NCI-H345 treated with DMSO at 0.1 percent for 48 hours (cell line): ENCODE measurements around the gene ECE1.
"Not testable (repeated sequence)": the region's sequence is repeated elsewhere in the genome, so short reads cannot be mapped to it uniquely, and the experiment has no call there.

ENCODE experiments used
- DNase-seq: peaks from one replicate; lab custom pipeline; 2025; ENCODE audit not compliant: unreplicated experiment; lab: John Stamatoyannopoulos, UW

The ECE1 gene

DNA sequence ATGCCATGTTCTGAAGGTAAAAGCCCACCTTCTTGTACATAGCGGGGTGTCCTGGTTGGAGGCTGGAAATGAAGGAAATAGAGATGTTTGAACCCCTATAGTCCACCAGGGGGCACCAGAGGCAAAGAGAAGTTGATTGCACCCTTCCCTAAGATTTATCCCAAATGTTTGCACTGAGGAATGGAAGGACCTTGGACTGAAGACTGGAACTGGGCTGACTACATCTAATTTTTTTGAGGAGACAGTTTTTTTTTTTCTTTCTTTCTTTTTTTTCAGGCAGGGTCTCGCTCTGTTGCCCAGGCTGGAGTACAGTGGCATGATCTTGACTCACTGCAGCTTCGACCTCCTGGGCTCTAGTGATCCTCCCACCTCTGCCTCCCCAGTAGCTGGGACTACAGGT lies 58.2 kb downstream of the ECE1 start:
- DNase-seq = peak; percentile 4

DNA sequence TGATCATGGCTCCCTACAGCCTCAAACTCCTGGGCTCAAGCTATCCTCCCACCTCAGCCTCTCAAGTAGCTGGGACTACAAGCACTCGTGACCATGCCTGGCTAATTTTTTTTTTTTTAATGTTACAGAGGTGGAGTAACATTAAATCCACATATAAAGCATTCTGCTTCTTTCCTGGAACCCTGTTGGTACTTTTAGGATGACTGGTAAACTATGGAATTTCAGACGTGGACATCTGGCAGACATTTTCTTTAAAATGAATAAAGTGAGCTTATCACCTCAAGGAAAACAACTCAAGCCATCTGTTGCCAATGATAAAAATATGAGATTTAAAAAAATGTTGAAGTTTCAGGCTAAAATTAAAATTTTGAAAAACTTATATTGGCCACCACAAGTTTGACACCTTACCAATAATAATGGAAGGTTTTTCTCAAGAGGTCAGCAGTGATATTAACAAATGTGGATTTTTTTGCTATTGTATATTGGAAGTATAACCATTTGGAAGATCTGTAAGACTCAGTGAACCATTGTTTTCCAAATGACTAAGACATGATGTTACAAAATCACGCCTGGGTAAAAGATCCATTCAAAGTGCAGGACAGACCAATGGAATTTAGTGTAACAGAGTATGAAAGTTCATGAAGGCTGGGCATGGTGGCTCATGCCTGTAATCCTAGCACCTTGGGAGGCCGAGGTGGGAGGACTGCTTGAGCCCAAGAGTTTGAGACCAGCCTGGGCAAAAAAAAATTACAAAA lies 60.8 kb downstream of the ECE1 start:
- DNase-seq = no peak

DNA sequence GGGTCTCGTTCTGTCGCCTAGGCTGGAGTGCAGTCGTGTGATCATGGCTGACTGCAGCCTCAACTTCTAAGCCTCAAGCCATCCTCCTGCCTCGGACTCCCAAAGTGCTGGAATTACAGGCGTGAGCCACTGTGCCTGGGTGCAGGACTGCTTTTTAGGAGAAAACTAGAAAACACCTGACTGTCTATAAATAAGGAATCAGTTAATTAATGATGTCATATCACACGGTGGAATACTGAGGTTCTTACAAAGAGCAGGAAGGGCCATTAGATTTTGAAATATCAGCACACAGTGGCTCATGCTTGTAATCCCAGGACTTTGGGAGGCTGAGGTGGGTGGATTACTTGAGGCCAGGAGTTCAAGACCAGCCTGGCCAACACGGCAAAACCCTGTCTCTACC lies 62.0 kb downstream of the ECE1 start:
- DNase-seq = not testable (repeated sequence)

DNA sequence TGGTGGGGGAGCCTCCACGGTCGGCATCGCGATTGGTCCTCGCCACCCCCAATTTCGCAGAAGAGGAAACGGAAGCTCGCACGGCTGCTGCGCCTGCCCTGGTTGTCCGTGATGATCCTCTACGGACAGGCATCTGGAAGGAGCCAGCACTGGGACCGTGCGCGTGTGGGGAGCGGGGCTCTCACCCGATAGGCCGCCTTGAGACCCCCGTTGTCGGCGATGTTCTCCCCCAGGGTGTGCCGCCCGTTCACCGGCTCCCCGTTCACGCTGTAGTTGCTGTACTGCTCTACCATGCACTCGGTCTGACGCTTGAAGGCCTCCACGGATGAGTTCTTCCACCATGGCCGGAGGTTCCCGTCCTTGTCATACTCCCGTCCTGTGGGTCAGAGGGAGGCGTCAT lies 65.2 kb downstream of the ECE1 start:
- no peak for DNase-seq

DNA sequence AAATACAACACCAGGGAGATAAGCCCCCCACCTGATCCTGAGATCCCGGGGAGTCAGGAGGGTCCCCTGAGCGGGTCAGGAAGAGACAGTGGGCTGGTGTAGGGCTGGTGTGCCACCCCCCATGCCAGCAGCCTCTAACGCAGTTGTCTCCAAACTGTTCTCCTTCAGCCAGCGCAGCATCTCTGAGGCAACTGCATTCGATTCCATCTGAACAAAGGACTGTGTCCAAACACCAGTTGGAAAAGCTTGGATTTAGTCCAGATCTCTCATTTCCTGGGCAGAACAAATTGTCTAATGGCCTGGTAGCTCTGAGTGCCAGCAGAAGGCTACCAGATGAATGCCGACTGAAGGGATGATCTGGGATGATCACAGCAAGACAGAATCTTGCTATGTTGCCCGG lies 69.4 kb downstream of the ECE1 start:
- no peak for DNase-seq

DNA sequence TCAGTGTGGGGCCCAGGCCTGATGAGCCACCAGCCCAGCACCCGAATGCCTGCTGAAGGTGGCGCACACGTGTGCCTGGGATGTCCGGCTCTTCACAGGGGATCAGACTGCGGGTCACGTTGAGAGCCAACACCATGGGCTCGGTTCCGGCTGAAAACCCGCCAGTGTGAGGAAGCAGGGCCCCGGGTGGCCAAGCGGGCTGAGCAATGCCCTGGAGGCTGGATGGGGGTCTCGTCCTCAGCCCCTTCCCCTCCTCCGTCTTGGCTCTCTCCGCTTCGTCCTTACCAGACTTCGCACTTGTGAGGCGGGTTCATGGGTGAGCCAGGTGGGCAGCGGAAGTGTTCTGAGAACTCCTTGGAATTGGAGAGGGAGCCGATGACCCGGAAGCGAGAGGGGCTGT lies 70.6 kb downstream of the ECE1 start:
- no peak for DNase-seq

DNA sequence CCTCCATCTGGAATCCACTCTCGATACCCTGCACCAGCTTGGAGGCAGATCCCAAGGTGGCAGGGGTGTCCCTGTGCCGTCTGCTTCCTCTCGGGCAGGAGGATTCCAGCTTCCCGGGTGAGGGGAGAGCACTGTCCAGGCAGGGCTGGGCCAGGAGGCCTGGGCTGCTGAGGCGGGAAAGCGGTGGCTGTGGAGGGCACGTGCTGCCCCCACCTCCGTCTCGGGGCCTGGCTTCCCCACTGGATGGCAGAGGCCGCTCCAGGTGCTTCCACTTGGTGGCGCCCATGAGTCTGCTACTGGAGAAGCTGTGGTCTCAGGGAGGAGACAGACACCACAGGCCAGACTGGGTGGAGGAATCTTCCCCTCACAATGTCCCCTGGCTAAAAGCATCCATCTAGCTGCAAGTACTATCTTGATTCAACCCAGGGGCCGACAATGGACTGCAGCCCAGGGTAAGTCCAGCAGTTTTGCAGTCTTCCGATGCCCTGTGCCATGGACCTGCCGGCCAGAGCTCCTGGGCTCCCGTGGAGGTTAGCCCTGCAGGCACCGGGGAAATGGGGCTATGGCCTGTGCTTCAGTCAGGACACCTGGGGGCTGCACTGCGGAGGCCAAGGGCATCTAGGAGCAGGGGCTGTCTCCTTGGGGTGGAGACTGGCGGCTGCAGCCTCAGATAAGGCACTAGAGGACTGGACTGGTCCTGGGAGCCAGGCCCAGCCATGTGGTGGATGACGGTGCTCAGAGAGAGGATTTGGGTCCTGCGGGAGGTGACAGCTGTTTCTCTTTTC lies 72.3 kb downstream of the ECE1 start:
- no peak for DNase-seq

DNA sequence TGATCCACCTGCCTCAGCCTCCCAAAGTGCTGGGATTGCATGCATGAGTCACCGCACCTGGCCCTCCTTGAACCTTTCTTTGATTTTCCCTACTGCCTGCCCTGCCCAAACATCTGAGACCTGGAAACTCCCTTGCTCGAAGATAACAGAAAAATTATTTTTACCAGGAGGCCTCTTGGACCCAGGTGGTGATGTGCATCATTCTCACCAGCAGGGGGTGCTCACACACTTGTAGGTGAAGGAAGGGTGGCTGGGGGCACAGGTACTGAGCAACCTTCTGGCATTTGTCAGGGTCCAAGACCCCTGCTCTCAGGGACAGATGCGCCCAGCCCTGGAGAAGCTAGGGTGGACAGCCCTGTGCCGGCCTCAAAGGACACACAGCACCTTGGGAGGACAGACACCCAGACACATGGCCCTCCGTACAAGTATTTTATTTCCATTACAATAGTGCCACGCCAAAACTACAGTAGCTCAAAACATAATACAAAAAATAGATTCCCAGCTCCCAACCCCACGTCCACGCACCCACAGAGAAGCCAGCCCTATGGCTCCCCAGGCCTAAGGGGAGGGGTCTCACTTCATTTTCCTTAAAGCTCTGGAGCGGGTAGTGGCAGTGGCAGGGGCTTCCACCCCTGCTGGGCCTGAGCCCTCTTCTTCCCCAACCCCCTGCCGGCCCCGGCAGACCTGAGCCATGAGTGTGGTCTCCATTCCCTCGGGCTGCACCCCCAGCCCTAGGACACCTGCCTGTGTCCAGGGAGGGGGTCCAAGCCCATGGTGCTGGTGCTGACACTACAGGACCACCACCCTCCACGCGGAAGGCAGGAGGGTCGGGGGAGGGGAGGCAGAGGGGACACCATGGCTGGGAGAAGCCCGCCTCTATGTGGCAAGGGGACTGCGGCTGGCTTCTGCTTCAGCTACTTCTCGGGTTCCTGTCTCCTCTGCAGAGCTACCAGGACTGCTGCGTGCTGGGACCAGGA lies 73.1 kb downstream of the ECE1 start:
- DNase-seq = peak; percentile 10

DNA sequence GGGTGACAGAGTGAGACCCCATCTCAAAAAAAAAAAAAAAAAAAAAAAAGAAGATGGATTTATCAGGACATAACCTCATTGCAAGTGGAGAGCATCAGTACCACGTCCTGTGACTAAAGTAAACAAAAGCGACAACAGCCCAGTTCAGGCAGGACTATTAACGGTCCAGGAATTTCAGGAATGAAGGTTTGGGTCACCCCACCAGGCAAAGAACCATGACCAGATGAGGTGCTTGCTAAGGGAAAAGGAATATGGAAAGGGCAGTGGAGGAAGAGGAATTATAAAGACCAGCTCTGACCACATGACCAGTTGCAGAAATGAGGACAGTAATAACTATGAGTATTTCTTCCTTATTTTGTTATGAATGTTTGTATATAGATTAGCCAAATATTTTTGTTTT lies 78.1 kb downstream of the ECE1 start:
- no peak for DNase-seq

DNA sequence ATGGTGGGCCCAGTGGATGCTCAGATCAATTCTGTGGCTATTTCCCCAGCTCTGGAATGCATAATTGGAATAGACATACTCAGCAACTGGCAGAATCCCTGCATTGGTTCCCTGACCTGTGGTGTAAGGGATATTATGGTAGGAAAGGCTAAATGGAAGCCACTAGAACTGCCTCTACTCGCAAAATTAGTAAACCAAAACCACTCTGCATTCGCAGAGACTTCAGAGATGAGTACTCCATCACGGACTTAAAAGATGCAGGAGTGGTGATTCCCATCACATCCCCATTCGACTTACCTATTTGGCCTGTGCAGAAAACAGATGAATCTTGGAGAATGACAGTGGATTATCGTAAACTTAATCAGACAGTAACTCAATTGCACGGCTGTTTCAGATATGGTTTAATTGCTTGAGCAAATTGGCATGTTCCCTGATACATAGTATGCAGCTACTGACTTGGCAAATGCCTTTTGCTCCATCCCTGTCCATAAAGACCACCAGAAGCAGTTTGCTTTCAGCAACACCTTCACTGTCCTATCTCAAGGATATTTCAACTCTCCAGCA lies 82.0 kb downstream of the ECE1 start:
- not testable (repeated sequence) for DNase-seq

DNA sequence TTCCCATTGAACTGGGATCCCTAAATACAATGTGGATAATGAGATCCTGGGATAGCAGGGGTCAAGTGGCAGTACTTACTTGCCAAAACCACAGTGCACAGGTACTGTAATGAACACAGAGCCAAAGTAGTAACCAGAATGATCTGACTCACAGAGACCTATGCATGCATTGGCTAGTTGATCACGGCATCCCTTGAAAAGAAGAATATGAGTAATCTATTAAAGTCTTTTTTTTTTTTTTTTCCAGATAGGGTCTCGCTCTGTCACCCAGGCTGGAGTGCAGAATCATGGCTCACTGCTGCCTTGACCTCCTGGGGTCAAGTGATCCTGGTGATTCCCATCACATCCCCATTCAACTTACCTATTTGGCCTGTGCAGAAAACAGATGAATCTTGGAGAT lies 84.1 kb downstream of the ECE1 start:
- DNase-seq = no peak

DNA sequence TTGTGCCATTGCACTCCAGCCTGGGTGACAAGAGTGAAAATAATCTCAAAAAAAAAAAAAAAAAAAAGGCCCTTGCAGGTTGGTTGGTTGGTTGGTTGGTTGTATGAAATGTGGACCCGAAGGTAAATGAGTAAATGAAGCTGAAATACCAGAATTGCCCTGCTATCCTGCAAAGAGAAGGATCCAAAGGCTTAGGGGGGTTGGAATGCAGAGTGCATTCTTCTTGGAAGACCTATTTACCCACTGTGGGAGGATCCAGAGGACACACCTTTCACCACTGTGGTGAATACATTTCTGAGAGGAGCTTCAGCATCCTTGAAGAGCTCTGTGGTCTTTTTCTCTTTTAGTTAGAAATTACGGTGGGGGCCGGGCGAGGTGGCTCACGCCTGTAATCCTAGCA lies 84.8 kb downstream of the ECE1 start:
- no peak for DNase-seq

DNA sequence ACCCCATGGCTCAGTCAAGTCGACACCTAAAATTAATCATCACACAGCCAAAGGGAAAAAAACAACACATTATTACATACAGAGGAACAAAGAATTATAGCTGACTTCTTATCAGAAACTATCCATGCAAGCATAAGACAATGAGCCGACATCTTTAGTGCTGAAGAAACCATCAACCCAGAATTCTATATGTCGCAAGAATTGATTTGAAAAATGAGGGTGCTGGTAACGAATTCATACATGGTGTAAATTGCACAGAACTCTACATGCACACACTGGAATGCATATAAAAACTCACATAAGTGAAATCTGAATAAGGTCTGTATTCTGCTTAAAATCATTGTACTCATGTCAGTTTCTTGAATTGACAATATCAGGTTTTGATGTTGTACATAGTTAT lies 88.6 kb downstream of the ECE1 start:
- DNase-seq = no peak

DNA sequence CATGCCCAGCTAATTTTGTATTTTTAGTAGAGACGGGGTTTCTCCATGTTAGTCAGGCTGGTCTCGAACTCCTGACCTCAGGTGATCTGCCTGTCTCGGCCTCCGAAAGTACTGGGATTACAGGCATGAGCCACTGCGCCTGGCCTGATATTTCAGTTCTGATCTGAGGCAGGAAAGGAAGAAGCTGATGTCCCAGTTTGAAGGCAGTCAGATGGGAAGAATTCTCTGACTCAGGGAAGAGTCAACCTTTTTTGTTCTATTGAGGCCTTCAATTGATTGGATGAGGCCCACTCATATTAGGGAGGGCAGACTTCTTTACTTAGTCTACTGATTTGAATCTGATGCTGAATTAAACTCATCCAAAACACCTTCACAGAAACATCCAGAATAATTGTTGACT lies 89.0 kb downstream of the ECE1 start:
- not testable (repeated sequence) for DNase-seq

DNA sequence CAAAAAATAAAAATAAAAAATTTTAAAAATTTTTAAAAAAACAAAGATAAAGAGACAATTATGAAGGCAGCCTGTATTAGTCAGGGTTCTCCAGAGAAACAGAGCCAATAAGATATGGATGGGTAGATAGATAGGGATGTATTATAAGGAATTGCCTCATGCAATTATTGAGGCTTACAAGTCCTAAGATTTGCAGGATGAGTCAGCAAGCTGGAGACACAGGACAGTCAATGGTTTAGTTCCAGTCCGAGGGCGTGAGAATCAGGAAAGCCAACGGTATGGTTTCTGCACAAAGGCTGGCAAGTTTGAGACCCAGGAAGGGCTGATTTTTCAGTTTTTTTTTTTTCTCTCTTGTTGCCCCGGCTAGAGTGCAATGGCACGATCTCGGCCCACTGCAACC lies 89.5 kb downstream of the ECE1 start:
- no peak for DNase-seq

DNA sequence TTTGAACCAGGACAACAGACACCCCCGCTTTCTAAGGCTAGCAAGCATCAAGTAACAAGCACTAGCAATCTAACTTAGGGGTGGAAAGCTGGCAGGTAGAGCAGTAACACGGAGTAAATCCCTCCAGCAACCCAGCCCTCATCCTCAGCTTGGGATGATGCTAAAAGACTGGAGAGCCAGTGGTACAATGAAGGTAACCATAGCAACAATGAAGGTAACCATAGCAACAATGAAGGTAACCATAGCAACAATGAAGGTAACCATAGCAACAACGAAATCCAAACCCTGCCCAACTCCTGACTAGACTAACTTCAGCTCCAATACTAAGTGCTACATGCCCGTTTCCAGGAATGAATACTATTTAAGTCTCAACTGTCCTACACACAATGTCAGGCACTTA lies 91.3 kb downstream of the ECE1 start:
- no peak for DNase-seq

DNA sequence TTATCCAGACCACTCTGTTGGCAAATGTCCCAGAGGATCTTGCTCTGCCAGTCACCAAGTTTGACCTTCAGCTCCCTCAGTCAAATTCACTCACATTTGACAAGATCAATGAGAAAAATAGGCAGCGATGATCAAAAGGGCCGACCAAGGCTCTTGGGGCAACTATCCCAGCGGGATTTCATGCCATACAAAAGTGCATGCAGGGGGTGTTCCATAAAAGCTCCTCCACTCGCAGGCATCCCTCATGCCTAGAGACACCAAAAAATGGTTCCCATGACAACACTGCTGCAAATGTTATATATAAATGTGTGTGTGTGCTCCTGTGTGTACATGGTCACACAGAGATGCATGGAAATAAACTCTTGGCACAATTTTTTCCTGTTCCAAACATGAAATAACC lies 97.4 kb downstream of the ECE1 start:
- no peak for DNase-seq

DNA sequence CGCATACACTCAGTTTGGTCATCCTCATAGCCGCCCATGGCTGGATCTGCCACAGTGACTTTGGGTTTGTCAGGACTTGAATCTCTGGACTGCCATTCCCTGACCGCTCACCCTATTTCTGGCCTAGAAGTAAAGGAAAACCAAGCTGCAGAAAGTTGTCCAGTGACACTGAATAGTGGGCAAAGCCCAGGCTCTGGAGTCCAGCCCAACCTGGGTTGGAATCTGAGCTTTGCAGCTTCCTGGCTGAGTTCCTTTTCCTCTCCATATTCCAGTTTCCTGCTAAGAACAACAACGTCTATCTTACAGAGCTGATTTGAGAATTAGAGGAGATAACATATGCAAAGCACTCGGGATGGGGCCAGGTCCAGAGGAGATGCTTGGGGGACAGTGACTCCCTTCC lies 98.0 kb downstream of the ECE1 start:
- DNase-seq = no peak

DNA sequence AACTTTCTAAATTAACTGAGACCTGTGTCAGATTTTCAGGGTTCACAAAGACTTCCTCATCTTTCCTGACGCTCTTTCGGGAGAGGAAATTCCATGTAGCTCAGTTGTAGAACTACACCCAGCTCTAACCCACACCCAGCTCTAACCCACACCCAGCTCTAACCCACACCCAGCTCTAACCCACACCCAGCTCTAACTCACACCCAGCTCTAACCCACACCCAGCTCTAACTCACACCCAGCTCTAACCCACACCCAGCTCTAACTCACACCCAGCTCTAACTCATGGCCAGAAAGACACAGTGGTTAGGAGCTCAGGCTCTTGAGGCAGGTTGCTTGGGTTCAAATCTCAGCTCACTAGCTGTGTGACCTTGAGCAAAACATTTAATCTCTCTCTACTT lies 99.5 kb downstream of the ECE1 start:
- not testable (repeated sequence) for DNase-seq

DNA sequence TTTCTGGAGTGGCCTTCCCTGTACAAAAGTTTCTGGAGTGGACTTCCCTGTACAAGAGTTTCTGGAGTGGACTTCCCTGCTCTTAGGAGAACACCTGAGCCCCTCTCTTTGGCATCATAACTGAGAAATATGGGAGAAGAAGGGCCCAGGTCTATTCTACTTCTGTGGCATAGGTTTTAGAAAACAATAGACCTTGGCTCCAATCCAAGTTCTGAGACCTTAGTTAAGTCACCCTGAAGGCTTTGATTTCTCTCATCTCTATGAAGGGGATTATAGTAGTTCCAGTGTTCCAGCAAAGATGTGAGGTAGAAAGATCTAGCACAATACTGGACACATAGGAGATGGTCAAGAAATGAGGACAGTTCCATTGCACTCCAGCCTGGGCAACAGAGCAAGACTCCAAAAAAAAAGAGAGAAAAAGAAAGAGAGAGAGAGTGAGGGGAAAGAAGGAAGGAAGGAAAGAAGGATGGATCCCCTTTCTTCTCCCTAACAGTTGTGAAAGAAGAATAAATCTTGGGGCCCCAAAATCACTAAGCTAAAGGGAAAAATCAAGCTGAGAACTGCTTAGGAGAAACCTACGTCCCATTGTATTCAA lies 100.3 kb downstream of the ECE1 start:
- peak; percentile 24 for DNase-seq

DNA sequence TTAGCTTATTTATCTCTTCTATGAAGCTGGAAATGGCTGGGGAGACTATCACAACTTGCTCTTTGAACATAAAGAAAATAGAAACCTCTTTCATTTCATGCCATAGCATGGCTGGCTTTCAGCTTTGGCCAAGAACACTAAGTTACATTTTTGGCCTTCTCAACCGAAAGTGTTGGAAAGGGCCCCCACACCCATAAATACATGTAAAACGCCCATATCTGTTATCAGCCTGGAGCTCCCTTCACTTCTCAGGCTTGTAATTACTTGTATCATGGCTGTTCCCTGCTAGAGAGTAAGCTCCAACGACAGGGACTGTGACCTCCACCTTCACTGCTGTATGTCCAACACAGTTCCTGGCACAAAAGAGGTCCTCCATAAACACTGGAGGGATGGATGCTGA lies 100.8 kb downstream of the ECE1 start:
- DNase-seq = no peak
